Neural crest cell (in vitro differentiated cells): ENCODE measurements around the gene GALM. TPM values are rescaled to one million over a fixed set of nuclear protein-coding genes. Genes with fewer than 3 reads are reported as not detected.

Experiments used
- DNase-seq: peaks from one replicate; pipeline ENCODE4 v3.0.0; 2021; ENCODE audit warnings: low read depth, mixed read lengths, low spot score
- H3K27ac Mint-ChIP-seq: one replicate; pipeline ENCODE4 v1.8.0; 2021; ENCODE audit warnings: mild to moderate bottlenecking, mixed read lengths; ENCODE audit not compliant: unreplicated experiment
- H3K27me3 Mint-ChIP-seq: 2 replicates; pipeline ENCODE4 v1.8.0; 2021; ENCODE audit warnings: low read depth, mild to moderate bottlenecking, mixed read lengths
- H3K36me3 Mint-ChIP-seq: 2 replicates; pipeline ENCODE4 v1.8.0; 2021; ENCODE audit warnings: low read depth, mild to moderate bottlenecking, mixed read lengths
- H3K4me1 Mint-ChIP-seq: 2 replicates; pipeline ENCODE4 v1.8.0; 2021; ENCODE audit warnings: mixed read lengths
- H3K4me3 Mint-ChIP-seq: one replicate; pipeline ENCODE4 v1.8.0; 2021; ENCODE audit warnings: mild to moderate bottlenecking, mixed read lengths
- H3K9me3 Mint-ChIP-seq: 2 replicates; pipeline ENCODE4 v1.8.0; 2021; ENCODE audit warnings: mixed read lengths
- total RNA-seq: library from RNA; stranded (reverse); gene quantifications from 2 replicates; pipeline ENCODE4 v1.2.1, GENCODE V29; 2021
- TF ChIP-seq, protein P1 (sequence below): fragments of 200-600 bp; sonication (generic); conservative IDR thresholded peaks from 2 replicates; pipeline ENCODE4 v1.5.0; 2021; ENCODE audit warnings: antibody characterized with exemption, mild to moderate bottlenecking

The GALM gene
- total RNA-seq, 1 donor from 2014 or later: 12.5 TPM

DNA sequence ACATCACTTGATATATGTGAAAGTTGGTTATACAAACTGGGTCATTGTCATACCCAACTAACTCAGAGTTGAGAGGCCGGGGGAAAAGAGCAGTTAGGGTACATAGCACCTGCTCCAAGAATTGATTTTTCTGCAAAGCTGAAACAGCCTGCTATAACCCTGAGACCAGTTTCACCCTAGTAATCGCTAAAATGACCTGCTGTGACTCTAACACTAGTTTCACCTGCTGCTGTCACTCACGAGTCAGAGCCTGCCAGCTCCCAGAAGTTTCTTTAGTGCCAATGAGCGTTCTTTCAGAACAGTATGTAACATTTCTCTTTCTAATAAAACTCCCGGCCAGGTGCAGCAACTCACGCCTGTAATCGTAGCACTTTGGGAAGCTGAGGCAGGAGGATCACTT is 57.3 kb downstream of the GALM start:
- DNase-seq: no peak
- Mint-ChIP-seq H3K4me3 (no peak overlapping the region), H3K36me3 (peaks cover 6% of the 10 kb centered on the region), H3K27me3 (no peaks in the 10 kb centered on the region), H3K27ac (no peak overlapping the region), H3K9me3 (no peaks in the 10 kb centered on the region), H3K4me1 (peaks cover 3% of the 10 kb centered on the region)
- TF ChIP-seq, protein P1, sequence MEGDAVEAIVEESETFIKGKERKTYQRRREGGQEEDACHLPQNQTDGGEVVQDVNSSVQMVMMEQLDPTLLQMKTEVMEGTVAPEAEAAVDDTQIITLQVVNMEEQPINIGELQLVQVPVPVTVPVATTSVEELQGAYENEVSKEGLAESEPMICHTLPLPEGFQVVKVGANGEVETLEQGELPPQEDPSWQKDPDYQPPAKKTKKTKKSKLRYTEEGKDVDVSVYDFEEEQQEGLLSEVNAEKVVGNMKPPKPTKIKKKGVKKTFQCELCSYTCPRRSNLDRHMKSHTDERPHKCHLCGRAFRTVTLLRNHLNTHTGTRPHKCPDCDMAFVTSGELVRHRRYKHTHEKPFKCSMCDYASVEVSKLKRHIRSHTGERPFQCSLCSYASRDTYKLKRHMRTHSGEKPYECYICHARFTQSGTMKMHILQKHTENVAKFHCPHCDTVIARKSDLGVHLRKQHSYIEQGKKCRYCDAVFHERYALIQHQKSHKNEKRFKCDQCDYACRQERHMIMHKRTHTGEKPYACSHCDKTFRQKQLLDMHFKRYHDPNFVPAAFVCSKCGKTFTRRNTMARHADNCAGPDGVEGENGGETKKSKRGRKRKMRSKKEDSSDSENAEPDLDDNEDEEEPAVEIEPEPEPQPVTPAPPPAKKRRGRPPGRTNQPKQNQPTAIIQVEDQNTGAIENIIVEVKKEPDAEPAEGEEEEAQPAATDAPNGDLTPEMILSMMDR: no peak

DNA sequence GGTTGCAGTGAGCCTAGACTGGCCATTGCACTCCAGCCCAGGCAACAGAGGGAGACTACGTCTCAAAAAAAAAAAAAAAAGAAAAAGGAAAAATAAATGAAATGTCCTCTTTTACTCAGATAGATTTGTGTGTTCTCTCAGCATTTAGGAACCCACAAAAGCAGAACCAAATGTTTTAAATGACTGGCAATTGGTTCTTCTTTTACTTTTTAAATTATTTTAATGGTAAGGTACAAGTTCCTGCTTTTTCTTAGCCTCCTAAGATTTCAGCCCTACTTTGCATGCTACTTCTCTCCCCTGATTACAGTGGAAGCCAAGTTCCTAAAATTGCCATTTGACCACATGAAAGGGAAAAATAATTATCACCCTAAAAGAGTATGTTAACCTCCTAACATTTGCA is 61.7 kb downstream of the GALM start:
- peaks cover 3% of the 10 kb centered on the region for H3K4me1 Mint-ChIP-seq
- no peak for DNase-seq
- H3K36me3 Mint-ChIP-seq: peaks cover 3% of the 10 kb centered on the region
- TF ChIP-seq, protein P1: no peak
- H3K27me3 Mint-ChIP-seq: no peaks in the 10 kb centered on the region
- no peaks in the 10 kb centered on the region for H3K9me3 Mint-ChIP-seq
- H3K27ac Mint-ChIP-seq: no peak overlapping the region
- H3K4me3 Mint-ChIP-seq: no peak overlapping the region

DNA sequence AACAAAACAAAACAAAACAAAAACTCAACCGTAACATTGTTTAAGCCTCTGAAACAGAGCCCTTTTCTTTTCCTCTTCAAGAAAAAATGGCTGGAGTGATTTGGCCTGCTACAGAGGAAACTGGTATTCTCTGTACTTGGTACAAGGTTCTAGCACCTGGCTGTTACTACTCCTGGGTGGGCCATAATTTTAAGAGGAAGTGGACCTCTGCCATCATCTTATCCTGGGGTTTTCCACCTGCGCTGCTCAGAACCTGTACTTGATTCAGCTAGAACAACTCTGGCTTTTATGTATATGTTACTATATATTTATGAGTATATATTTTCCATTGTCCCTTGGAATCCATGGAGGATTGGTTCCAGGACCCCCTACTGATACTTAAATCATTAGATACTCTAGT is 62.8 kb downstream of the GALM start:
- H3K36me3 Mint-ChIP-seq: peaks cover 3% of the 10 kb centered on the region
- no peak for DNase-seq
- H3K27me3 Mint-ChIP-seq: no peaks in the 10 kb centered on the region
- peaks cover 3% of the 10 kb centered on the region for H3K4me1 Mint-ChIP-seq
- no peak overlapping the region for H3K27ac Mint-ChIP-seq
- H3K9me3 Mint-ChIP-seq: no peaks in the 10 kb centered on the region
- no peak overlapping the region for H3K4me3 Mint-ChIP-seq
- TF ChIP-seq, protein P1: no peak

DNA sequence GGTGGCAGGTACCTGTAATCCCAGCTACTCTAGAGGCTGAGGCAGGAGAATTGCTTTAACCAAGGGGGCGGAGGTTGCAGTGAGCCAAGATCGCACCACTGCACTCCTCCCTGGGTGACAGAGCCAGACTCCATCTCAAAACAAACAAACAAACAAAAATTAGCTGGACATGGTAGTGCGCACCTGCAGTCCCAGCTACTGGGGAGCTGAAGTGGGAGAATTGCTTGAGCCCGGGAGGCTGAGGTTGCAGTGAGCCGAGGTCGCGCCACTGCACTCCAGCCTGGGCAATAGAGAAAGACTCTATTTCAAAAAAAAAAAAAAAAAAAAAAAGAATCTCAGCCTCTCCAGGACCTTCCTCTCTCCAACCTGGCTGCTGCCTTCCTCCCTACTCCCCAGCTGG is 65.2 kb downstream of the GALM start:
- H3K27me3 Mint-ChIP-seq: no peaks in the 10 kb centered on the region
- peaks cover 3% of the 10 kb centered on the region for H3K36me3 Mint-ChIP-seq
- no peak overlapping the region for H3K4me3 Mint-ChIP-seq
- no peak overlapping the region for H3K27ac Mint-ChIP-seq
- no peaks in the 10 kb centered on the region for H3K9me3 Mint-ChIP-seq
- no peak for DNase-seq
- H3K4me1 Mint-ChIP-seq: peaks cover 9% of the 10 kb centered on the region
- TF ChIP-seq, protein P1: no peak

DNA sequence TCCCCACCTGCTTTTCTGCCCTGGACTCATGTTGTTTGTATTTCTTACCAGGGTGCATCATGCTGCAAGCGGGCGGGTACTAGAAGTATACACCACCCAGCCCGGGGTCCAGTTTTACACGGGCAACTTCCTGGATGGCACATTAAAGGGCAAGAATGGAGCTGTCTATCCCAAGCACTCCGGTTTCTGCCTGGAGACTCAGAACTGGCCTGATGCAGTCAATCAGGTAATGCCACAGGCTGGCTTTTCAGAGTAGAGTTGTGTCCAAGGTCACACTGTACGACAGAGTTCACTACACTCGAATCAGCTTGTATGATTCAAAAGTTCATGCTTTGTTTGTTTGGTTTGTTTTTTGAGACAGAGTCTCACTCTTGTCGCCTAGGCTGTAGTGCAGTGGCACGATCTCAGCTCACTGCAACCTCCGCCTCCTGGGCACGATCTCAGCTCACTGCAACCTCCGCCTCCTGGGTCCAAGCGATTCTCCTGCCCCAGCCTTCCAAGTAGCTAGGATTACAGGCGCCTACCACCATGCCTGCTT is 65.8 kb downstream of the GALM start:
- H3K9me3 Mint-ChIP-seq: no peaks in the 10 kb centered on the region
- DNase-seq: no peak
- no peak overlapping the region for H3K27ac Mint-ChIP-seq
- TF ChIP-seq, protein P1: no peak
- H3K4me1 Mint-ChIP-seq: peaks cover 10% of the 10 kb centered on the region
- H3K36me3 Mint-ChIP-seq: peaks cover 3% of the 10 kb centered on the region
- H3K4me3 Mint-ChIP-seq: no peak overlapping the region
- H3K27me3 Mint-ChIP-seq: no peaks in the 10 kb centered on the region
